ENCODE measurements around the gene NOX4. TPM values are rescaled to one million over a fixed set of nuclear protein-coding genes. Genes with fewer than 3 reads are reported as not detected.
A peak's percentile ranks its signal among the peaks of the same experiment; 100 is the strongest.
"Not testable (repeated sequence)": the region's sequence is repeated elsewhere in the genome, so short reads cannot be mapped to it uniquely, and the experiment has no call there.

Gene NOX4
- total and polyA plus RNA-seq, 2 experiments from 2014 or later = 0.74 to 1.1 TPM

DNA sequence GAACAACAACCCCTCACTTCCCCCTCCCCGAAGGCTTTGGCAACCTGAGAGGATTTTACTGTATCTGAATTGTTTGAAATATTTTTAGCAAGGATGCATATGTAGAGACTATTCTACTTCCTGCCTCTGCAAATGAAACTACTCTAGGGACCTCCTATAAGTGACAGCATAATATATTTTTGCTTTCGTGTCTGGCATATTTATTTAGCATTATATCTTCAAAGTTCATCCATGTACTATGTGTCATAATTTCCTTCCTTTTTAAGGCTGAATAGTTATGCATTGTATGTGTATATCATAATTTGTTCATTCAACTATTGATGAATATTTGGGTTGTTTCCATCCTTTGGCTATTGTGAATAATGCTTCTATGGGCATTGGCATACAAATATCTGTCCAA, 153.1 kb downstream of the NOX4 start:
- not testable (repeated sequence) for H3K27ac ChIP-seq; DNase-seq (ENCODE audit: low read depth in 1 of 2, low spot score in 1 of 2); H3K9me3 ChIP-seq (ENCODE audit: low read depth); H3K4me3 ChIP-seq; H3K36me3 ChIP-seq; H3K27me3 ChIP-seq; H3K4me1 ChIP-seq (ENCODE audit: low read depth)

GRCh38 chr11:89337100-89337650, 154.0 kb downstream of the NOX4 start:
- not testable (repeated sequence) for H3K36me3 ChIP-seq; DNase-seq (ENCODE audit: low read depth in 1 of 2, low spot score in 1 of 2); H3K27me3 ChIP-seq; H3K9me3 ChIP-seq (ENCODE audit: low read depth); H3K4me1 ChIP-seq (ENCODE audit: low read depth); H3K27ac ChIP-seq; H3K4me3 ChIP-seq

- peak; percentile 7 to 51 for DNase-seq (ENCODE audit: low read depth in 1 of 2, low spot score in 1 of 2)
- not testable (repeated sequence) for H3K27me3 ChIP-seq; H3K36me3 ChIP-seq; H3K9me3 ChIP-seq (ENCODE audit: low read depth); H3K4me1 ChIP-seq (ENCODE audit: low read depth); H3K27ac ChIP-seq; H3K4me3 ChIP-seq
- TF ChIP-seq, protein P1, sequence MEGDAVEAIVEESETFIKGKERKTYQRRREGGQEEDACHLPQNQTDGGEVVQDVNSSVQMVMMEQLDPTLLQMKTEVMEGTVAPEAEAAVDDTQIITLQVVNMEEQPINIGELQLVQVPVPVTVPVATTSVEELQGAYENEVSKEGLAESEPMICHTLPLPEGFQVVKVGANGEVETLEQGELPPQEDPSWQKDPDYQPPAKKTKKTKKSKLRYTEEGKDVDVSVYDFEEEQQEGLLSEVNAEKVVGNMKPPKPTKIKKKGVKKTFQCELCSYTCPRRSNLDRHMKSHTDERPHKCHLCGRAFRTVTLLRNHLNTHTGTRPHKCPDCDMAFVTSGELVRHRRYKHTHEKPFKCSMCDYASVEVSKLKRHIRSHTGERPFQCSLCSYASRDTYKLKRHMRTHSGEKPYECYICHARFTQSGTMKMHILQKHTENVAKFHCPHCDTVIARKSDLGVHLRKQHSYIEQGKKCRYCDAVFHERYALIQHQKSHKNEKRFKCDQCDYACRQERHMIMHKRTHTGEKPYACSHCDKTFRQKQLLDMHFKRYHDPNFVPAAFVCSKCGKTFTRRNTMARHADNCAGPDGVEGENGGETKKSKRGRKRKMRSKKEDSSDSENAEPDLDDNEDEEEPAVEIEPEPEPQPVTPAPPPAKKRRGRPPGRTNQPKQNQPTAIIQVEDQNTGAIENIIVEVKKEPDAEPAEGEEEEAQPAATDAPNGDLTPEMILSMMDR (IDR thresholded peaks at IDR 0.05; ENCODE audit: low read depth, low read length) = peak; percentile 42
Observed at GRCh38 chr11:89333704-89334103, 157.5 kb downstream of the NOX4 start.

DNA sequence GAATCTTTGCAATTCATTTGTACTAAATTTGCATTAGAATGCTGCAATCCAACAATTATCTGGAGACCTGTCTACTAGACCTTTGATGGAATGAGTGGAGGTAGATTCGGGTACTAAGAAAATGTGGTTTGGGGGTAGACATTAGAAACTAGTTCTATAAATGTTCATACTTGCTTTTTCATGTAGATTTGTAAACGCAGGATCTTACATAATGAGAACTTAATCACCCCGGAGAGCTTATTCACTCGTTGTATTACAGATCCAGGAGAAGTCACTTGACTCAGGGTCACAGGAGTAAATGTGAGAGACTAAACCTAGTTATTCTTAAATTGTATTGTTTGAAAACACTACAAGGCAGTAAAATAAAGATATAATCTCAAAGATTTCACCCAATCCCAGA, 159.2 kb downstream of the NOX4 start:
- not testable (repeated sequence) for H3K36me3 ChIP-seq; H3K9me3 ChIP-seq (ENCODE audit: low read depth); H3K4me1 ChIP-seq (ENCODE audit: low read depth); H3K27ac ChIP-seq; H3K27me3 ChIP-seq; DNase-seq (ENCODE audit: low read depth in 1 of 2, low spot score in 1 of 2); H3K4me3 ChIP-seq

DNA sequence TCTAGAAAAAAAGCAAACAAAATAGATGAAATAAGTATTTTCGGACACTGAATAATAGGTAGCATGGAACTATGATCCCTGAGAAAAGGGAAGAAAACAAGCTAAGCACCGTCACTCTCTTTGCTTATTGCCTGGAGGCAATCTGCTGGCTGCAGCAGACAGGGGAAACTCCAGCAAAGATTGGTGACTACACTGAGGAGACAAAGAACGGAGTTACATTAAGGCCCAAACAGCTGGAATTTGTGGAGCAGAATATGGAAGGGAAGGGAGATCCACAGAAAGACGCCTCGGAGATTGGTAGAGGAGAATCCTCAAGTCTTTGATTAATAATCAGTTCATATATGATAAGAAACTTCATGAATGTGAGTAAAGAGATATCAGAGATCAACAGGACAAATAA, 163.3 kb downstream of the NOX4 start:
- TF ChIP-seq, protein P1 (IDR thresholded peaks at IDR 0.05; ENCODE audit: low read depth, low read length) = no peak
- H3K27ac ChIP-seq = no peak overlapping the region
- no peak overlapping the region for H3K4me3 ChIP-seq
- no peaks in the 10 kb centered on the region for H3K9me3 ChIP-seq (ENCODE audit: low read depth)
- H3K4me1 ChIP-seq (ENCODE audit: low read depth) = peaks cover 4% of the 10 kb centered on the region
- no peak for DNase-seq (ENCODE audit: low read depth in 1 of 2, low spot score in 1 of 2)
- no peaks in the 10 kb centered on the region for H3K27me3 ChIP-seq
- H3K36me3 ChIP-seq = no peaks in the 10 kb centered on the region

GRCh38 chr11:89321401-89321800, 169.8 kb downstream of the NOX4 start:
- H3K27ac ChIP-seq = no peak overlapping the region
- TF ChIP-seq, protein P1 (IDR thresholded peaks at IDR 0.05; ENCODE audit: low read depth, low read length) = no peak
- no peaks in the 10 kb centered on the region for H3K9me3 ChIP-seq (ENCODE audit: low read depth)
- H3K4me3 ChIP-seq = no peak overlapping the region
- H3K36me3 ChIP-seq = no peaks in the 10 kb centered on the region
- no peaks in the 10 kb centered on the region for H3K4me1 ChIP-seq (ENCODE audit: low read depth)
- DNase-seq (ENCODE audit: low read depth in 1 of 2, low spot score in 1 of 2) = no peak
- H3K27me3 ChIP-seq = no peaks in the 10 kb centered on the region

GRCh38 chr11:89310607-89311006, 180.6 kb downstream of the NOX4 start:
- H3K27ac ChIP-seq; H3K36me3 ChIP-seq; H3K9me3 ChIP-seq (ENCODE audit: low read depth); DNase-seq (ENCODE audit: low read depth in 1 of 2, low spot score in 1 of 2); H3K4me3 ChIP-seq; H3K4me1 ChIP-seq (ENCODE audit: low read depth); H3K27me3 ChIP-seq: not testable (repeated sequence)

DNA sequence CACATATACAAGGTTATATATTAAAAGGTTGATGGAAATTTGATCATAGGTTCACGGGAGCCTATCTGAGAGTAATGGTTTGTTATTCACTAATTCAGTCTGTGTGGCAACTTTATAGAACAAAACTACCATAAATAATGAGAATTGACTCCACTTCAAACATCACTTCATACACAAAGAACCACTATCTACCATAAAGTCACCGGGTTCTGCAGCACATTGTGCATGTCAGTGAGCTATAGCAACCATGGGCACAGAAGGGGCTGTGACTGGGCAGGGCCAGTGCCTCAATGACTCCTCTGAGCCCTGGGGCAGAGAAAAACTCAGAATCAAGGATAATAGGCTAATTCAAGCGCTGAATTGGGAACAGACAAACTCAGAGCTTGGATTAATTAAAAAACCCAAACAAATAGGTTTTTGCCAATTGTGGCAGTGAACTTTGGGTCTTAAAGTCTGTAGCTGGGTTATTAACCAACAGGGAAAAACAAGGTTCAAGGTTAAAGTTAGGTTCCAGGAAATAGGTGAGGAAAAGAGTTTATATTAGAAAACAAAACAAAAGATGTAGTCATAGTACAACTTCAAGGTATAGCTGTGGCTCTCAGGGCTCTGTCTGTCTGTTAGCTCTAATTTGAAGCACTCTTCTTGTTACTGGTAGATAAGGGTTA, 181.7 kb downstream of the NOX4 start:
- not testable (repeated sequence) for DNase-seq (ENCODE audit: low read depth in 1 of 2, low spot score in 1 of 2); H3K9me3 ChIP-seq (ENCODE audit: low read depth); H3K4me3 ChIP-seq; H3K4me1 ChIP-seq (ENCODE audit: low read depth); H3K36me3 ChIP-seq; H3K27me3 ChIP-seq; H3K27ac ChIP-seq

- not testable (repeated sequence) for H3K4me1 ChIP-seq (ENCODE audit: low read depth); H3K27ac ChIP-seq; H3K4me3 ChIP-seq; H3K36me3 ChIP-seq; H3K27me3 ChIP-seq; H3K9me3 ChIP-seq (ENCODE audit: low read depth); DNase-seq (ENCODE audit: low read depth in 1 of 2, low spot score in 1 of 2)
Observed at GRCh38 chr11:89308272-89308671, 182.9 kb downstream of the NOX4 start.

- H3K4me3 ChIP-seq; DNase-seq (ENCODE audit: low read depth in 1 of 2, low spot score in 1 of 2); H3K9me3 ChIP-seq (ENCODE audit: low read depth); H3K36me3 ChIP-seq; H3K4me1 ChIP-seq (ENCODE audit: low read depth); H3K27me3 ChIP-seq; H3K27ac ChIP-seq: not testable (repeated sequence)
Observed at GRCh38 chr11:89303029-89303428, 188.1 kb downstream of the NOX4 start.

GRCh38 chr11:89295023-89295422, 196.2 kb downstream of the NOX4 start:
- not testable (repeated sequence) for DNase-seq (ENCODE audit: low read depth in 1 of 2, low spot score in 1 of 2)

More at GRCh38 chr11:89295023-89295422, 196.2 kb downstream of the NOX4 start:
- not testable (repeated sequence) for H3K4me1 ChIP-seq (ENCODE audit: low read depth); H3K4me3 ChIP-seq; H3K9me3 ChIP-seq (ENCODE audit: low read depth); H3K27me3 ChIP-seq; H3K27ac ChIP-seq; H3K36me3 ChIP-seq

Measured in cardiac muscle cell (in vitro differentiated cells and primary cell).